ENCODE results near the gene ACP4. TPM values are rescaled to one million over a fixed set of nuclear protein-coding genes. Genes with fewer than 3 reads are reported as not detected.

The ACP4 gene
- total RNA-seq, 1 donor from 2014 or later = not detected

DNA sequence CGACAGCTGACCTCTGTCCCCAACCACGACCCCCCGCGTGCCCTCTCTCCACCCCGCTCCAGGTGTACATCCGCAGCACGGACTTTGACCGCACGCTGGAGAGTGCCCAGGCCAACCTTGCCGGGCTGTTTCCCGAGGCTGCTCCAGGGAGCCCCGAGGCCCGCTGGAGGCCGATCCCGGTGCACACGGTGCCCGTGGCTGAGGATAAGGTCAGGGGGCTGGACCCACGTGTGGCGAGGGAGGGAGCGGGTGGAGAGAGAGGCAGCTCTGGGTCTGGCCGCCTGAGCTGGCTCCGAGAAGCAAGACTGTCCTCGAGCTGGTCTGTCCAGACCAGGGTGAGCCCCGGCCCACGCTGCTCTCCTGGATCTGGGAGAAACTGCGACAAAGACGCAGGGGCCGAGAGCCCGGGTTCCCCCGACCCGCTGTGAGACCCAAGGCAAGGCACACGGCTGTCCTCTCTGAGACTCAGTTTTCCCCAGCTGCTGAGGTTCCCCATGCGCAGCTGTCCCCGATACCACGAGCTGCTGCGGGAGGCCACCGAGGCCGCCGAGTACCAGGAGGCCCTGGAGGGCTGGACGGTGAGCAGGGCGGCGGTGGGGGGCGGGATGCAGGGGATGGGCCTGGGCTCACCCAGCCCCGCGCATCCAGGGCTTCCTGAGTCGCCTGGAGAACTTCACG is 1.5 kb downstream of the ACP4 start:
- peak overlapping the region; percentile 41 for H3K27ac Mint-ChIP-seq (ENCODE audit: unreplicated experiment)
- DNase-seq (ENCODE audit: low spot score) = no peak

DNA sequence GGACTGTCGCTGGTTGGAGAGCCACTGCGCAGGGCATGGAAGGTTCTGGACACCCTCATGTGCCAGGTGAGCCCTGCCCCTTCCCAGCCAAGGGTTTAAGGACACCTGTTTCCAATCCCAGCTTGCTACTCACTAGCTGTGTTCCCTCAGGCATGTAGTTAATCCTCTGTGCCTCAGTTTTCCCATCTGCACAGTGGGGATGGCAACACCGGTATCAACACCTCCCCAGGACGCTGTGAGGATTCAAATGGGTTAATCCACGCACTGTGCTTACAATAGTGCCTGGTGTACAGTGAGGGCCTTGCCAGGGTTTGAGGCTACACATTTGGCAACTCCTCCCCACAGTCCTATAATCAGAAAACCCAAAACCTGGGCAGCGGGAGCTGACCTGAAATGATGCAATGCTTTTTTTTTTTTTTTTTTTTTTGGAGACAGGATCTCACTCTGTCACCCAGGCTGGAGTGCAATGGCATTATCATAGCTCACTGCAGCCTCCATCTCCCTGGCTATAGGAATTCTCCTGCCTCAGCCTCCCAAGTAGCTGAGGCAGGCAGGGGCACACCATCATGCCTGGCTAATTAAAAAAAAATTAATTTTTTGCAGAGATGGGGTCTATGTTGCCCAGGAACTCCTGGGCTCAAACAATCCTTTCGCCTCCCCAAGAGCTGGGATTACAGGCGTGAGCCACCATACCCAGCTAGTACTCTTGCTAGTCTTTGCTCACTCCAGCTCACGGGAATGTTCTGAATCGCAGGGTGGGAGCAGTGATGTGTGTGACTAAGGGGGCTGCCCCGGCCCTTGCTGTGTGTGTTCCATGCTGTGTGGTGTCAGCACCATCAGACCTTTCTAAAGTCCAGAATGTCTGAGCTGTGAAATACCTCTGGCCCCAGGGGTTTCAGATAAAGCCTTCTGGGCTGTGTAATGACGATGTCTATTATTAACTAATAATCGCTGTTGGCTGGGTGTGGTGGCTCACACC is 2.3 kb downstream of the ACP4 start:
- Mint-ChIP-seq H3K27ac (ENCODE audit: unreplicated experiment) (no peak overlapping the region), H3K9me3 (ENCODE audit: low read depth) (no peaks in the 10 kb centered on the region), H3K27me3 (ENCODE audit: low read depth) (no peaks in the 10 kb centered on the region), H3K36me3 (ENCODE audit: low read depth) (peaks cover 2% of the 10 kb centered on the region), H3K4me3 (ENCODE audit: unreplicated experiment) (no peak overlapping the region), H3K4me1 (ENCODE audit: low read depth) (no peaks in the 10 kb centered on the region)
- TF ChIP-seq, protein P1, sequence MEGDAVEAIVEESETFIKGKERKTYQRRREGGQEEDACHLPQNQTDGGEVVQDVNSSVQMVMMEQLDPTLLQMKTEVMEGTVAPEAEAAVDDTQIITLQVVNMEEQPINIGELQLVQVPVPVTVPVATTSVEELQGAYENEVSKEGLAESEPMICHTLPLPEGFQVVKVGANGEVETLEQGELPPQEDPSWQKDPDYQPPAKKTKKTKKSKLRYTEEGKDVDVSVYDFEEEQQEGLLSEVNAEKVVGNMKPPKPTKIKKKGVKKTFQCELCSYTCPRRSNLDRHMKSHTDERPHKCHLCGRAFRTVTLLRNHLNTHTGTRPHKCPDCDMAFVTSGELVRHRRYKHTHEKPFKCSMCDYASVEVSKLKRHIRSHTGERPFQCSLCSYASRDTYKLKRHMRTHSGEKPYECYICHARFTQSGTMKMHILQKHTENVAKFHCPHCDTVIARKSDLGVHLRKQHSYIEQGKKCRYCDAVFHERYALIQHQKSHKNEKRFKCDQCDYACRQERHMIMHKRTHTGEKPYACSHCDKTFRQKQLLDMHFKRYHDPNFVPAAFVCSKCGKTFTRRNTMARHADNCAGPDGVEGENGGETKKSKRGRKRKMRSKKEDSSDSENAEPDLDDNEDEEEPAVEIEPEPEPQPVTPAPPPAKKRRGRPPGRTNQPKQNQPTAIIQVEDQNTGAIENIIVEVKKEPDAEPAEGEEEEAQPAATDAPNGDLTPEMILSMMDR (IDR thresholded peaks at IDR 0.05) = no peak
- no peak for DNase-seq (ENCODE audit: low spot score)

More for the DNA sequence above, 1.5 kb downstream of the ACP4 start:
- Mint-ChIP-seq H3K9me3 (ENCODE audit: low read depth) (no peaks in the 10 kb centered on the region), H3K36me3 (ENCODE audit: low read depth) (no peaks in the 10 kb centered on the region), H3K4me3 (ENCODE audit: unreplicated experiment) (no peak overlapping the region), H3K27me3 (ENCODE audit: low read depth) (no peaks in the 10 kb centered on the region), H3K4me1 (ENCODE audit: low read depth) (no peaks in the 10 kb centered on the region)
- TF ChIP-seq, protein P1 (IDR thresholded peaks at IDR 0.05) = no peak

DNA sequence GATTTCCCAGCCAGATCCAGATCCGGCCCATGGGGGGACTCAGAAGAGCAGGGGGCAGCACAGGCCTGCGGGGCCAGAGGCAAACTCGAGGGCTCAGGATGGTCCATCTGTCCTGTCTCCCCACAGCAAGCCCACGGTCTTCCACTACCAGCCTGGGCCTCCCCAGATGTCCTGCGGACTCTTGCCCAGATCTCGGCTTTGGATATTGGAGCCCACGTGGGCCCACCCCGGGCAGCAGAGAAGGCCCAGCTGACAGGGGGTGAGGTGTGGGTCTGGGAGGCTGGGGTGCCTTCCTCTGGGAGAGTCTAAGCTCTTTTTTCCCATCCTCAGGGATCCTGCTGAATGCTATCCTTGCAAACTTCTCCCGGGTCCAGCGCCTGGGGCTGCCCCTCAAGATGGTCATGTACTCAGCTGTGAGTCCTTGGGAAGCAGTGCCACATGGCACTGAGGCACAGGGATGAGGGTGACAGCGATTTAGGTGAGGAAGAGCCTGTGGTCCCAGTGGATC is 3.4 kb downstream of the ACP4 start:
- no peaks in the 10 kb centered on the region for H3K4me1 Mint-ChIP-seq (ENCODE audit: low read depth)
- no peaks in the 10 kb centered on the region for H3K9me3 Mint-ChIP-seq (ENCODE audit: low read depth)
- no peak for DNase-seq (ENCODE audit: low spot score)
- H3K27me3 Mint-ChIP-seq (ENCODE audit: low read depth) = no peaks in the 10 kb centered on the region
- H3K4me3 Mint-ChIP-seq (ENCODE audit: unreplicated experiment) = no peak overlapping the region
- peaks cover 8% of the 10 kb centered on the region for H3K36me3 Mint-ChIP-seq (ENCODE audit: low read depth)
- no peak overlapping the region for H3K27ac Mint-ChIP-seq (ENCODE audit: unreplicated experiment)
- TF ChIP-seq, protein P1 (IDR thresholded peaks at IDR 0.05) = no peak

DNA sequence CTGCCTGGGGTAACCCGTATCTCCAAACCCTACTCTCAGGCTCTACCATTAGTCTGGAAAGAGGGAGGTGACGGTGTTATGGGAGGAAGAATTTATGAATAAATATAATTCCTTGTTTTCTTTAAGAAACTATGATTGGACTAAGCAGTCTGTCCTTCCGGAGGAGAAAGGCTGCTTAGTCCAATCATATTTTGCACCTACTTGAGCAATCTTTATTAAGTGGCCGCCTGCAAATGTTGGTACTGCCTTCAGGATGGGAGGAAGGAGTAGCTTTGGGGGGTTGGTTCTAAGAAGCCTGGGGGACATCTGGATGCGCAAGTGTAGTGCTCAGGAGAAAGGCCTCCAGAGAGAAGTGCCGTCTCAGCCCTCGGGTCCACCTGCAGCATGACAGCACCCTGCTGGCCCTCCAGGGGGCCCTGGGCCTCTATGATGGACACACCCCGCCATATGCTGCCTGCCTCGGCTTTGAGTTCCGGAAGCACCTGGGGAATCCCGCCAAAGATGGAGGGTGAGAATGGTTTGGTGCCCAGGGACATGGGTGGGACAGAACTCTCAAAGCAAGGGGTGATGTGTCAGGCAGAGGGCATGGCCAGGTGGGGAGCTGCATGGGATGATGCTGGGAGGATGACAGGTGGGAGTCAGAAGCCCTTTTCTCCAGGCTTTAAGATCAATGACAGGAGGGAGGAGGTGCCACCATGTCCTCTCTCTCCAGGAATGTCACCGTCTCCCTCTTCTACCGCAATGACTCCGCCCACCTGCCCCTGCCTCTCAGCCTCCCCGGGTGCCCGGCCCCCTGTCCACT is 4.1 kb downstream of the ACP4 start:
- no peaks in the 10 kb centered on the region for H3K4me1 Mint-ChIP-seq (ENCODE audit: low read depth)
- DNase-seq (ENCODE audit: low spot score) = no peak
- H3K27ac Mint-ChIP-seq (ENCODE audit: unreplicated experiment) = peak overlapping the region; percentile 27
- H3K36me3 Mint-ChIP-seq (ENCODE audit: low read depth) = peaks cover 8% of the 10 kb centered on the region
- H3K9me3 Mint-ChIP-seq (ENCODE audit: low read depth) = no peaks in the 10 kb centered on the region
- H3K27me3 Mint-ChIP-seq (ENCODE audit: low read depth) = no peaks in the 10 kb centered on the region
- TF ChIP-seq, protein P1 (IDR thresholded peaks at IDR 0.05) = no peak
- H3K4me3 Mint-ChIP-seq (ENCODE audit: unreplicated experiment) = no peak overlapping the region

Data from chondrocyte (in vitro differentiated cells).